SK-N-SH (cell line): ENCODE measurements around the gene NSUN5. TPM values are rescaled to one million over a fixed set of nuclear protein-coding genes. Genes with fewer than 3 reads are reported as not detected.
"Not testable (repeated sequence)": the region's sequence is repeated elsewhere in the genome, so short reads cannot be mapped to it uniquely, and the experiment has no call there.

Source experiments
- CTCF ChIA-PET: fragments of 300-600, 350-600 bp; formaldehyde crosslinking; extraction: SDS; loops from one replicate; lab custom pipeline; 2021; lab: Yijun Ruan, JAX
- POLR2A ChIA-PET: fragments of 350-600 bp; sonication (Branson Sonifier 250); formaldehyde crosslinking; extraction: SDS; loops from one replicate; lab custom pipeline; 2020; ENCODE audit warnings: antibody characterized with exemption, inconsistent platforms; lab: Yijun Ruan, JAX
- DNase-seq: peaks from one replicate; pipeline ENCODE4 v3.0.0; 2012
- H2AFZ ChIP-seq: fragments of 200-600 bp; sonication (generic); 2 replicates; pipeline ENCODE4 v1.8.1; 2016; ENCODE audit warnings: antibody characterized with exemption, mild to moderate bottlenecking, low read depth
- H3F3A ChIP-seq: fragments of 200-600 bp; sonication (generic); replicated peaks from 2 replicates; pipeline ENCODE3; 2016; ENCODE audit warnings: antibody characterized with exemption, mild to moderate bottlenecking; ENCODE audit not compliant: insufficient read depth
- H3K27ac ChIP-seq, 2 experiments: fragments of 200-500 bp in 1 of 2; fragments of 200-600 bp in 1 of 2; sonication (Bioruptor generic) in 1 of 2; sonication (generic), shearing (Covaris generic) in 1 of 2; 2 replicates each; pipeline versions ENCODE4 v1.5.1 to v1.6.1; 2014 to 2016; ENCODE audit warnings: low read depth in 2 of 2, inconsistent platforms in 1 of 2, low read length in 1 of 2, mild to moderate bottlenecking in 1 of 2, mixed read lengths in 1 of 2
- H3K27me3 ChIP-seq: fragments of 200-600 bp; sonication (generic), shearing (Covaris generic); 2 replicates; pipeline ENCODE4 v1.6.1; 2016; ENCODE audit warnings: mixed run types; ENCODE audit not compliant: insufficient read depth
- H3K36me3 ChIP-seq, 2 experiments: fragments of 200-500 bp in 1 of 2; fragments of 200-600 bp in 1 of 2; sonication (Bioruptor generic) in 1 of 2; sonication (generic) in 1 of 2; replicated peaks in 1 of 2; 2 replicates each; pipeline versions ENCODE3 to v1.5.1; 2014 to 2016; ENCODE audit warnings: low read length in 1 of 2, mild to moderate bottlenecking in 1 of 2; ENCODE audit not compliant: insufficient read depth in 2 of 2, control insufficient read depth in 1 of 2
- H3K4me1 ChIP-seq, 2 experiments: fragments of 200-500 bp in 1 of 2; fragments of 200-600 bp in 1 of 2; sonication (Bioruptor generic) in 1 of 2; sonication (generic), shearing (Covaris generic) in 1 of 2; 2 replicates each; pipeline versions ENCODE4 v1.5.1 to v1.6.1; 2014 to 2016; ENCODE audit warnings: low read depth in 1 of 2, low read length in 1 of 2, mixed run types in 1 of 2; ENCODE audit not compliant: insufficient read depth in 2 of 2, control insufficient read depth in 1 of 2
- H3K4me2 ChIP-seq: fragments of 200-600 bp; sonication (generic), shearing (Covaris generic); 2 replicates; pipeline ENCODE4 v1.6.1; 2017; ENCODE audit warnings: mixed run types
- H3K4me3 ChIP-seq, 2 experiments: fragments of 200-500 bp in 1 of 2; fragments of 200-600 bp in 1 of 2; sonication (Bioruptor generic) in 1 of 2; sonication (generic), shearing (Covaris generic) in 1 of 2; 2 replicates each; pipeline versions ENCODE4 v1.5.1 to v1.8.1; 2014 to 2016; ENCODE audit warnings: low read depth in 2 of 2, inconsistent platforms in 1 of 2, low read length in 1 of 2, mild to moderate bottlenecking in 1 of 2, mixed read lengths in 1 of 2, moderate library complexity in 1 of 2
- H3K79me2 ChIP-seq: fragments of 200-600 bp; sonication (generic); 2 replicates; pipeline ENCODE4 v1.8.1; 2017; ENCODE audit warnings: mild to moderate bottlenecking; ENCODE audit not compliant: insufficient read depth
- H3K9ac ChIP-seq: fragments of 200-600 bp; sonication (generic); 2 replicates; pipeline ENCODE4 v1.6.1; 2017; ENCODE audit warnings: mixed run types
- H3K9me2 ChIP-seq: fragments of 200-600 bp; sonication (generic); 2 replicates; pipeline ENCODE4 v1.6.1; 2017; ENCODE audit warnings: mixed run types
- H3K9me3 ChIP-seq: fragments of 200-600 bp; sonication (generic); 2 replicates; pipeline ENCODE4 v1.6.1; 2017; ENCODE audit warnings: mixed run types, mild to moderate bottlenecking, moderate library complexity
- H4K20me1 ChIP-seq: fragments of 200-600 bp; sonication (generic); 2 replicates; pipeline ENCODE4 v1.6.1; 2017; ENCODE audit warnings: mild to moderate bottlenecking, mixed run types; ENCODE audit not compliant: insufficient read depth
- CTCF ChIP-seq: fragments of 200-600 bp; sonication (generic); IDR thresholded peaks from 2 replicates; pipeline ENCODE4 v1.6.1; 2017; ENCODE audit warnings: antibody characterized with exemption, mild to moderate bottlenecking, moderate library complexity
- GABPA ChIP-seq: IDR thresholded peaks from 2 replicates; pipeline ENCODE4 v1.4.0; 2012; ENCODE audit warnings: low read depth, mild to moderate bottlenecking
- JUND ChIP-seq: IDR thresholded peaks from 2 replicates; pipeline ENCODE4 v1.4.0; 2012
- POLR2AphosphoS5 ChIP-seq: IDR thresholded peaks from 2 replicates; pipeline ENCODE4 v1.6.1; 2012; ENCODE audit warnings: low read depth, low read length
- RCOR1 ChIP-seq: fragments of 150-350 bp; IDR thresholded peaks from 2 replicates; pipeline ENCODE4 v1.6.1; 2017; ENCODE audit warnings: antibody characterized with exemption, low read length
- SIN3A ChIP-seq: IDR thresholded peaks from 2 replicates; pipeline ENCODE4 v1.6.1; 2012; ENCODE audit warnings: low read depth, mild to moderate bottlenecking, low read length, moderate library complexity, borderline replicate concordance
- TCF12 ChIP-seq: IDR thresholded peaks from 2 replicates; pipeline ENCODE4 v1.4.0; 2012
- TEAD4 ChIP-seq: IDR thresholded peaks from 2 replicates; pipeline ENCODE4 v1.4.0; 2012; ENCODE audit warnings: mild to moderate bottlenecking, borderline replicate concordance; ENCODE audit not compliant: insufficient read depth
- YY1 ChIP-seq: IDR thresholded peaks from 2 replicates; pipeline ENCODE4 v1.4.0; 2012; ENCODE audit warnings: low read depth, mild to moderate bottlenecking
- WGBS: methylation state at CpG from one replicate; pipeline ENCODE4 v1.1.6; 2017; ENCODE audit warnings: low lambda C conversion rate; 5-methylcytosine and 5-hydroxymethylcytosine counted together
- polyA plus RNA-seq, 3 experiments: library from polyadenylated mRNA; depleted of rRNA; stranded (reverse); fragments of >200 nt; gene quantifications; 2 replicates each; pipeline ENCODE4 v1.2.3, GENCODE V29; 2012
- TF ChIP-seq, protein P1 (sequence below): IDR thresholded peaks from 2 replicates; pipeline ENCODE4 v1.4.0; 2012; ENCODE audit warnings: low read depth, borderline replicate concordance
- TF ChIP-seq, protein P2 (sequence below): IDR thresholded peaks from 2 replicates; pipeline ENCODE4 v1.4.0; 2012; ENCODE audit warnings: low read depth

Gene NSUN5
- polyA plus RNA-seq, 1 of the 3 experiments (the other 2 are of a cell fraction), result 59.2 TPM

DNA sequence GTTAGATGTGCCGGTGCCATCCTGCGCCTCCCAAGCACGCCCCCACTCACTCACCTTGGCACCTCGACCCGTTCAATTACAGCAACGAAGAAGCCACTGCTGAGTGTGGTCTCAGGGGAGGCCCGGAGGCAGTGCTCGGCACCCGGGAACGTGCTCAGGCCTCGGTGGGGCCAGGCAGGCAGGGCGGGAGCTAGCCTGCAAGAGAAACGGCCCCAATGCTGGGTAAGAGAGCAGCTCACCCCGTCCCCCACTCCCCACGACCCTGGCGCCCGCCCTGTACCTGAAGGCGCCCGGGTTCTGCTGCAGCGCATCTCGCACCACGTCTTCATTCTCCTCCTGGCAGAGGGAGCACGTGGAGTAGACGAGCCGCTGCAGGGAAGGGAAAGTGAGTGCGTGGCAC is 5.1 kb downstream of the NSUN5 start:
- CTCF ChIA-PET, result no interaction called here
- Histone ChIP-seq H3K4me2 (no peak overlapping the region), H4K20me1 (no peaks in the 10 kb centered on the region), H3K9me3 (no peaks in the 10 kb centered on the region), H2AFZ (no peak overlapping the region), H3K36me3 (peaks cover 10 to 27% of the 10 kb centered on the region in 2 experiments), H3K27ac (no peak overlapping the region), H3K27me3 (no peaks in the 10 kb centered on the region)
- no peak for DNase-seq
- POLR2A ChIA-PET, result no interaction called here
- TF ChIP-seq CTCF (no peak), TCF12 (no peak), SIN3A (no peak), RCOR1 (no peak), TEAD4 (no peak), YY1 (no peak), JUND (no peak), GABPA (no peak), POLR2AphosphoS5 (no peak)
- TF ChIP-seq, protein P1, sequence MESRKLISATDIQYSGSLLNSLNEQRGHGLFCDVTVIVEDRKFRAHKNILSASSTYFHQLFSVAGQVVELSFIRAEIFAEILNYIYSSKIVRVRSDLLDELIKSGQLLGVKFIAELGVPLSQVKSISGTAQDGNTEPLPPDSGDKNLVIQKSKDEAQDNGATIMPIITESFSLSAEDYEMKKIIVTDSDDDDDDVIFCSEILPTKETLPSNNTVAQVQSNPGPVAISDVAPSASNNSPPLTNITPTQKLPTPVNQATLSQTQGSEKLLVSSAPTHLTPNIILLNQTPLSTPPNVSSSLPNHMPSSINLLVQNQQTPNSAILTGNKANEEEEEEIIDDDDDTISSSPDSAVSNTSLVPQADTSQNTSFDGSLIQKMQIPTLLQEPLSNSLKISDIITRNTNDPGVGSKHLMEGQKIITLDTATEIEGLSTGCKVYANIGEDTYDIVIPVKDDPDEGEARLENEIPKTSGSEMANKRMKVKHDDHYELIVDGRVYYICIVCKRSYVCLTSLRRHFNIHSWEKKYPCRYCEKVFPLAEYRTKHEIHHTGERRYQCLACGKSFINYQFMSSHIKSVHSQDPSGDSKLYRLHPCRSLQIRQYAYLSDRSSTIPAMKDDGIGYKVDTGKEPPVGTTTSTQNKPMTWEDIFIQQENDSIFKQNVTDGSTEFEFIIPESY, result no peak
- TF ChIP-seq, protein P2, sequence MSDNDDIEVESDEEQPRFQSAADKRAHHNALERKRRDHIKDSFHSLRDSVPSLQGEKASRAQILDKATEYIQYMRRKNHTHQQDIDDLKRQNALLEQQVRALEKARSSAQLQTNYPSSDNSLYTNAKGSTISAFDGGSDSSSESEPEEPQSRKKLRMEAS, result no peak
- TF ChIP-seq, all 33 proteins: peak for 0
- peaks cover 21% of the 10 kb centered on the region; the same call in 1 of the 2 replicates for H3K79me2 ChIP-seq
- 89% methylated on average over 26 of the region's 26 CpGs for WGBS
- H3K4me3 ChIP-seq, result no peak overlapping the region
- H3K9me2 ChIP-seq, result no peaks in the 10 kb centered on the region
- H3K4me1 ChIP-seq, result peaks cover 0 to 8% of the 10 kb centered on the region in 2 experiments; a peak in 1 of 4 replicates
- H3K9ac ChIP-seq, result no peak overlapping the region
- no peaks in the 10 kb centered on the region for H3F3A ChIP-seq

GRCh38 chr7:73302846-73303245 is 5.8 kb downstream of the NSUN5 start:
- CTCF ChIA-PET, result not testable (repeated sequence)

More at GRCh38 chr7:73302846-73303245, 5.8 kb downstream of the NSUN5 start:
- H3F3A ChIP-seq, H3K27me3 ChIP-seq, DNase-seq, H3K4me2 ChIP-seq, H3K9me3 ChIP-seq, H3K9ac ChIP-seq, H4K20me1 ChIP-seq, H3K9me2 ChIP-seq, H3K27ac ChIP-seq, H2AFZ ChIP-seq, POLR2A ChIA-PET, H3K4me1 ChIP-seq, H3K4me3 ChIP-seq: not testable (repeated sequence)
- WGBS, result 98% methylated on average over 8 of the region's 10 CpGs
- H3K36me3 ChIP-seq, result peaks cover 10 to 27% of the 10 kb centered on the region in 2 experiments
- peaks cover 14% of the 10 kb centered on the region; the same call in 1 of the 2 replicates for H3K79me2 ChIP-seq
